ENCODE results near the gene TUBB8B. TPM values are rescaled to one million over a fixed set of nuclear protein-coding genes. Genes with fewer than 3 reads are reported as not detected.
"Not testable (repeated sequence)": the region's sequence is repeated elsewhere in the genome, so short reads cannot be mapped to it uniquely, and the experiment has no call there.

TUBB8B gene
- total RNA-seq, 2 experiments from 2014 or later, result not detected

DNA sequence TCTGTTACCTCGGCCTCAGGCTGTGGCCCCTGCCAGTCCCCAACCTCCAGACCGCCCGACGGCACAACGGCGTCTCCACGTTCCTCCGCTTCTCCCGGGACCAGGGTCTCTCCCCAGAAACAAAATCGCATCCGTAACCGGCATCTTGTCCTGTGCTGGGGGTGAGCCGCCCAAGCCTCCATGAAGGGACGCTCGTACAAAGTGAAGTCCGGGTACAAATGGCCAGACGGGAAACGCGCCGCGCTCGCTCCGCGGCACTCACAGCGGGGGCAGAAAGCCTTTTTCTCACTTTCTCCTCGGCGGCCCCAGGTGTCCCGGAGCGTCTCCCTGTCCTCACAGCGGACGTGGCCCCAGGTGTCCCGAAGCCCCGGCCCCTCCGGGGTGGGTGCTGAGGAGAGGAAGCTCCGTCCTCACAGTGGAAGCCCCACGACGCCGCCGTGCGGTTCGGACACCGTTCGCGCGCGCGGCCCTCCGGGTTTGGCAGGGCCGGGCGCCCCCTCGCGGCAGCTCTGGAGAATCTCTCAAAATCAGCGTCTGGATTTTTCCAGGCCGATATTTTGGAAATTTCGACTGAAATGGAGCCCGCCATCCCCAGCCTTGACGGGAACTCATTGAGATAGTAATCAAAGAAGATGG is 26.2 kb upstream of the TUBB8B start:
- POLR2A ChIA-PET; H3K36me3 Mint-ChIP-seq (ENCODE audit: low read depth); H3K27ac Mint-ChIP-seq; H3K4me3 Mint-ChIP-seq; H3K27me3 Mint-ChIP-seq; H3K4me1 Mint-ChIP-seq; DNase-seq; H3K9me3 Mint-ChIP-seq; CTCF ChIA-PET: not testable (repeated sequence)

GRCh38 chr18:73181-73777 is 23.9 kb upstream of the TUBB8B start:
- not testable (repeated sequence) for H3K27ac Mint-ChIP-seq, H3K4me1 Mint-ChIP-seq

GRCh38 chr18:67701-68100 is 18.3 kb upstream of the TUBB8B start:
- H3K27ac Mint-ChIP-seq; H3K27me3 Mint-ChIP-seq; H3K4me3 Mint-ChIP-seq; H3K4me1 Mint-ChIP-seq; CTCF ChIA-PET; DNase-seq; H3K36me3 Mint-ChIP-seq (ENCODE audit: low read depth); POLR2A ChIA-PET; H3K9me3 Mint-ChIP-seq: not testable (repeated sequence)

More at GRCh38 chr18:73181-73777, 23.9 kb upstream of the TUBB8B start:
- DNase-seq; H3K9me3 Mint-ChIP-seq; H3K36me3 Mint-ChIP-seq (ENCODE audit: low read depth); POLR2A ChIA-PET; H3K27me3 Mint-ChIP-seq; CTCF ChIA-PET; H3K4me3 Mint-ChIP-seq: not testable (repeated sequence)

- DNase-seq; H3K36me3 Mint-ChIP-seq (ENCODE audit: low read depth); CTCF ChIA-PET; H3K4me1 Mint-ChIP-seq; H3K9me3 Mint-ChIP-seq; H3K27ac Mint-ChIP-seq; POLR2A ChIA-PET; H3K4me3 Mint-ChIP-seq: not testable (repeated sequence)
- H3K27me3 Mint-ChIP-seq, result peaks cover 18% of the 10 kb centered on the region
These were observed 14.9 kb upstream of the TUBB8B start for GRCh38 chr18:64279-64678.

DNA sequence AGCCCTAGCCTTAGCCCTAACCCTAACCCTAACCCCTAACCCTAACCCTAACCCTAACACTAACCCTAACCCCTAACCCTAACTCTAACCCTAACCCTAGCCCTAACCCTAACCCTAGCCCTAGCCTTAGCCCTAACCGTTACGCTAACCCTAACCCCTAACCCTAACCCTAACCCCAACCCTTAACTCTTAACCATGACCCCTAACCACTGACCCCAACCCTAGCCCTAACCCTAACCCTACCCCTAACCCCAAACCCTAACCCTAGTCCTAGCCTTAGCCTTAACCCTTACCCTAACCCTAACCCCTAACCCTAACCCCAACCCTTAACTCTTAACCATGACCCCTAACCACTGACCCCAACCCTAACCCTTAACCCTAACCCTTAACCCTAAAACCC is 14.2 kb upstream of the TUBB8B start:
- H3K36me3 Mint-ChIP-seq (ENCODE audit: low read depth); H3K4me3 Mint-ChIP-seq; DNase-seq; H3K9me3 Mint-ChIP-seq; POLR2A ChIA-PET; CTCF ChIA-PET; H3K4me1 Mint-ChIP-seq; H3K27ac Mint-ChIP-seq: not testable (repeated sequence)
- H3K27me3 Mint-ChIP-seq, result peaks cover 17% of the 10 kb centered on the region

GRCh38 chr18:54388-54787 is 5.0 kb upstream of the TUBB8B start:
- POLR2A ChIA-PET; H3K36me3 Mint-ChIP-seq (ENCODE audit: low read depth); H3K4me1 Mint-ChIP-seq; H3K27ac Mint-ChIP-seq; H3K4me3 Mint-ChIP-seq; CTCF ChIA-PET; DNase-seq; H3K27me3 Mint-ChIP-seq; H3K9me3 Mint-ChIP-seq: not testable (repeated sequence)

- H3K9me3 Mint-ChIP-seq; CTCF ChIA-PET; H3K36me3 Mint-ChIP-seq (ENCODE audit: low read depth); H3K4me3 Mint-ChIP-seq; DNase-seq; H3K27ac Mint-ChIP-seq; H3K27me3 Mint-ChIP-seq; POLR2A ChIA-PET; H3K4me1 Mint-ChIP-seq: not testable (repeated sequence)
These were observed 719 bp downstream of the TUBB8B start for GRCh38 chr18:48696-49095.

DNA sequence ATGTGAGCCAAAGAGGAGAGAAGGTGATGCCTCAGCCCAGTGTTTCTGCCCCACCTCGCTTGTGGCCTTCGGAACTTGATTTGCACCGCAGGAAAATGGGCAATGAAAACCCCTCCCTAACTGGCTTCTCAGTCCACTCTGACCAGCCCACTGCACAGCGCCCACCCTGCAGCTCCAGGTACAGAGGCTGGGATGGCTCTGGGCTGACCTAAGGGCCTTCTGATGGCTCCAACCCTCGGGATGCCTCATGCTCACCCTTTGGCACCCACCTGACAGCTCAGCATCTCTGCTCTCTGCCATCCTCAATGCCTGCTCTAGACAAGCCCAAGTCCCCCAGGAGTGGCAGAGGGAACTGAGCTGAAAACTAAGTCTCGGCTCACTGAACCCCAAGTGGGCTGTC is 36.2 kb downstream of the TUBB8B start:
- CTCF ChIA-PET; POLR2A ChIA-PET; DNase-seq; H3K36me3 Mint-ChIP-seq (ENCODE audit: low read depth); H3K27me3 Mint-ChIP-seq; H3K4me1 Mint-ChIP-seq; H3K27ac Mint-ChIP-seq; H3K4me3 Mint-ChIP-seq; H3K9me3 Mint-ChIP-seq: not testable (repeated sequence)

DNA sequence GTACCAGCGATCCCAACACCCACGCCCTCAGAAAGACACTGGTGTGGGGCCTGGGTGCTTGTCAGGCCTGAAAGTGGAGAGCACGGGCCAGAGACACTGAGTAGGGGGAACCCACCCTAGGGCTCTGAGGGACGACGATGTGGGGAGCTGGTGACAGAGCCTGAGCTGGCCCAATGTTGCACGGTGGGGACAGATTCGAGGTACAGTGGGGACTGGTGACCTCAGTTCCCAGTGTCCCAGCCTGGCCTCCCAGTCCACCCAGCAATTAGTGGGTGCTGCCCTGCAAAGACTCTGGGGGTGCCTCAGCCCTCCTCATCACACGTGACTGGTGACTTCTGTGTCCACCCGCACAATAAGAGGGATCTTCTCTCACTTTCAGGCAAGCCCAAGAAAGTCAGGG is 36.6 kb downstream of the TUBB8B start:
- POLR2A ChIA-PET, H3K27ac Mint-ChIP-seq, DNase-seq: not testable (repeated sequence)

DNA sequence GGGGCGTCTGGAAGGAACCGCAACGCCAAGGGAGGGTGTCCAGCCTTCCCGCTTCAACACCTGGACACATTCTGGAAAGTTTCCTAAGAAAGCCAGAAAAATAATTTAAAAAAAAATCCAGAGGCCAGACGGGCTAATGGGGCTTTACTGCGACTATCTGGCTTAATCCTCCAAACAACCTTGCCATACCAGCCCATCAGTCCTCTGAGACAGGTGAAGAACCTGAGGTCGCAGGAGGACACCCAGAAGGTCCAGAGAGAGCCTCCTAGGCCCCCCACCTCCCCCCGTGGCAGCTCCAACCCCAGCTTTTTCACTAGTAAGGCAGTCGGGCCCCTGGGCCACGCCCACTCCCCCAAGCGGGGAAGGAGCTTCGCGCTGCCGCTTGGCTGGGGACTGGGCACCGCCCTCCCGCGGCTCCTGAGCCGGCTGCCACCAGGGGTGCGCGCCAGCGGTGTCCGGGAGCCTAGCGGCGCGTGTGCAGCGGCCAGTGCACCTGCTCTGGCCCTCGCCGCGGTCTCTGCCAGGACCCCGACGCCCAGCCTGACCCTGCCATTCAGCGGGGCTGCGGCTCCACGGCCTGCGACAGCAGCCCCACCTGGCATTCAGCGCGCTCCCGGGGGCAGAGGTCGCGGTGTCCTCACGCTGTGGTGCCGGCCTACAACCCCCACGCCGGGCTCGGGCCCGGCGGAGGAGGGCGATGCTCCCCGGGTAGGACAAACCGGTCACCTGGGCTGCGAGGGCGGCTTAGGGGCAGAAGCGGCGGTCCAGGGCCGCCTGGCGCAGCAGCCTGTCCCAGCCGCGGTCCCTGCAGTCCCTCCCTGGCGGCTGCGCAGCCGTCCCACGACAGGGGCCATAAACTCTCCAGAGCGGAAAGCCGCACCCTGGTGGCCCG is 37.8 kb downstream of the TUBB8B start:
- POLR2A ChIA-PET; H3K4me1 Mint-ChIP-seq; CTCF ChIA-PET; H3K4me3 Mint-ChIP-seq; DNase-seq; H3K9me3 Mint-ChIP-seq; H3K36me3 Mint-ChIP-seq (ENCODE audit: low read depth); H3K27me3 Mint-ChIP-seq; H3K27ac Mint-ChIP-seq: not testable (repeated sequence)

More for the DNA sequence above, 36.6 kb downstream of the TUBB8B start:
- H3K4me3 Mint-ChIP-seq; H3K36me3 Mint-ChIP-seq (ENCODE audit: low read depth); H3K27me3 Mint-ChIP-seq; H3K9me3 Mint-ChIP-seq; H3K4me1 Mint-ChIP-seq; CTCF ChIA-PET: not testable (repeated sequence)

- H3K36me3 Mint-ChIP-seq (ENCODE audit: low read depth), result not testable (repeated sequence)
These were observed 38.7 kb downstream of the TUBB8B start for GRCh38 chr18:10624-11184.

DNA sequence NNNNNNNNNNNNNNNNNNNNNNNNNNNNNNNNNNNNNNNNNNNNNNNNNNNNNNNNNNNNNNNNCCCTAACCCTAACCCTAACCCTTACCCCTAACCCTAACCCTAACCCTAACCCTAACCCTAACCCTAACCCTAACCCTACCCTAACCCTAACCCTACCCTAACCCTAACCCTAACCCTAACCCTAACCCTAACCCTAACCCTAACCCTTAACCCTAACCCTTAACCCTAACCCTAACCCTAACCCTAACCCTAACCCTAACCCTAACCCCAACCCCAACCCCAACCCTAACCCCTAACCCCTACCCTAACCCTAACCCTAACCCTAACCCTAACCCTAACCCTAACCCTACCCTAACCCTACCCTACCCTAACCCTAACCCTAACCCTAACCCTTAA is 39.5 kb downstream of the TUBB8B start:
- CTCF ChIA-PET; DNase-seq; H3K27ac Mint-ChIP-seq; H3K27me3 Mint-ChIP-seq; H3K36me3 Mint-ChIP-seq (ENCODE audit: low read depth); POLR2A ChIA-PET; H3K4me1 Mint-ChIP-seq; H3K4me3 Mint-ChIP-seq; H3K9me3 Mint-ChIP-seq: not testable (repeated sequence)

More at GRCh38 chr18:10624-11184, 38.7 kb downstream of the TUBB8B start:
- H3K4me1 Mint-ChIP-seq, H3K4me3 Mint-ChIP-seq, POLR2A ChIA-PET, H3K27me3 Mint-ChIP-seq, H3K9me3 Mint-ChIP-seq, DNase-seq, H3K27ac Mint-ChIP-seq, CTCF ChIA-PET: not testable (repeated sequence)

Measured in activated CD4-positive, alpha-beta memory T cell treated with anti-CD3 and anti-CD28 coated beads, Interleukin-2, amount 10 ng/mL, durations not matched to agents 7 days and 5 days (primary cell).